OCI-M2 (cell line): ENCODE measurements around the gene ANKRD35.

ENCODE experiments used
- DNase-seq: peaks from one replicate; lab custom pipeline; 2025; ENCODE audit not compliant: unreplicated experiment; lab: John Stamatoyannopoulos, UW

The ANKRD35 gene

DNA sequence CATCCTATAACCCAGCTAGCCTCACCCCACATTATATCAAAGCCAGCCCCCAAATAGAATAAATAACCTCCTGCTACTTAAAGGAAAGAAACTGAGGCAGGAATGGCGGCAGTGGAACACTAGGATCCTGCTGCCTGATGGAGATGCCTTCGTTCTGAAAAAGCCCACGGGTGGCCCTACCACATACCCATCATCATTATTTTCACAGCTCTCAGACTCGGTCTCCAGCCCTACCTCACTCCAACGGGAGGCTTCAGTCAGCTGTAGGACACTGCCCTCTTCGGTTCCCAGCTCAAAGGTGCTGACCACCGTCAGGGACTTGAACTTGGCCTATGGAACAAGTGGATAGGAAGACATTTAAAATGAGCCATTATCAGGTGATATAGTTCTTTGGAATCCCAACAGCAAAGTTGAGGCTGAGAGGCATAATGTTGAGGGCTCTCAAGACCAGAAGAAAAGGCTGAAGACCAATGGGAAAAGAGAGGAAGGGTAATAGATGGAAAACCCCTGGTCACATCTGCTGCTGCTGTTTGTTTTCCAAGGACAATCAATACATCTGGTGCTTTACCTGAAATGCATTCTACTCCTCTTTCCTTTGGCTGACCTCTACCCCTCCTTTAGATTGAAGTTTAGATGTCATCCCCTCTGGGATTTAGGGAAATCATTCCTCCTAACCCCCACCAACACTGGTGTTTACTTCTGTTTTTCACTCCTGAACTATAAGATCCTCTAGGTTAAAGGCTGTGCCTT is 7.8 kb upstream of the ANKRD35 start:
- DNase-seq: no peak

DNA sequence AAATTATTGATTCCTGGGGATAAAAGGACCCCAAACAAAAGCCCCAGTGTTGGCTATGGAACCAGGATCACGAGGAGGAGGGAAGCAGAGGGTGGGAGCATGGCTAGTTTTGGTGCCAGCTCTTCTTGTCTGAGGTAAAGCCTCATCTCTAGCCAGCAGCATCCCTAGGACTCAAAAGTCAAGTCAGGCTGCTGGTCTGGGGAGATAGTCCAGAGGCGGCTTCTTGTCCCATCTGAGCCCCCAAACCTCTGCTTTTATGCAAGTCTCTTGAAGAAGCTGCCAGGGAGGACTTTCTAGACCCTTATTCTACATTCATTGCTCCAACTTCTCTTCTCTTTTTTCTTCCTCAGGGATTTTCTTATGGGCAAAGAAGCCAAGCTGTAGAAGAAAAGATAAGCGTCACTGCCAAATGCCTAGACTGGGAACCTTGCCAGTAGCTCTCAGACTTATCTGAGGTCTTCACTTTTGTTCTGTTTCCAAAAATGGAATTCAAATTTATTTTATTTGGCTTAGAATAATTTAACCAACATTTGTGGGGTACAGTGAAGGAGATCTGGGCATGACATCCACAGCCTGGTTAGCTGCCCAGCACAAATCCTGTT is 6.9 kb upstream of the ANKRD35 start:
- no peak for DNase-seq

DNA sequence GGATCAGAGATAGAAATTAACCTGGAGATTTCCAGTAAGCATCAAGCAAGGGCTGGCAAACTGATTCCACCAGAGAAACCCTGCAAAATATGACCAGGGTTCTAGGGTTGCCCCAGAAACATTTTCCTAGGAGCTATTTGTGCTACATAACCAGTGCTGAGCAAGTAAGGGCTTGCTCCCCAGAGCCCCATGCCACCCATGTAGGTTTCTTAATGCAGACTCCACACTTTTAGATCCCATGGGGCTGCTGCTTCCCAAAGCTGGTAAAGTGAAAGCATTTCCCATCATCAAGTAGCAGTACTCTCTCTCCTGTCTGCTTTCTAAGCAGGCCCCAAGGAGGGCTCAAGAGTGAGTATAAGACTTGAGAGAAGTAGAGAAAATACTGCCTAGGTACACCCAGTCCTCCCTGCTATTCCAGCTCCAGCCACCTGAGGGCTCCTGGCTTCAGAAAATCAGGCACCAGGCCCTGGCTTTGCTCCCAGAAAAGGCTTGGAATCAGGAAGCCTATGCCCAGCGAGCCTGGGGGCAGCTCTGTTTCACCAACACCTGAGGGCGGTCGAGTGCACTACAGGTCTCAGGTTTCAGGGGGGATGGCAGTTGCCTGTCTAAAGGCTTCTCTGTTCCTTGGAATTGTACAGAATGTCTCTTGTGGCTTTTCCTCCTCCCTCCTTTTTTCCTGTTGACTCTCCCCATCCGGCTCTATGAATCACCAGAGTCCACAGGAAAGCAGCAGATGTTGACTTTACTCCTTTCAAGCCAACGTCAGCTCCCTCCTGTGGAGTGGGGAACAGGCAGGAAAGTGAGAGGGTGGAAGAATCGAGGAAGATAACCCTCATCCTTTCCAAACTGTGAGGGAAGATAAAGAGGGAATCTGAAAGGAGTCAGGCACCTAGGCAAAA is 6.2 kb upstream of the ANKRD35 start:
- DNase-seq: peak; percentile 44

DNA sequence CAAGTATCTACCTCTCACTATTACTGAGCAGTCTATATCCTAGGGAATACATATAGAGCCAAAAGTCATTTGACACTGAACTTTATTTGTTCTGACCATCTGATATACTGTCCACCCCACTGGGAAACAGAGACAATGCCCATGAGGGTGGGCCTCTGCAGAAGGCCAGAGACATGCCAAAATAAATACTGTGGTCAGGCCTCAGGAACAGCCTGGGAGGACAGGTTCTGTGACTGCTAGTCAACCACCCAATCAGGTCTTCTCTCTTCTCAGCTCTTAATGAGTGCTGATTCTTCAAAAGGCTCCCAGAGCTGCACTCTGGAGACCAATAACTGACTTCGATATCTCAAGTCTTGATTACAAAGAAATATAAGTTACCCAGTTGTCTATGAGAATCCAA is 5.5 kb upstream of the ANKRD35 start:
- no peak for DNase-seq

DNA sequence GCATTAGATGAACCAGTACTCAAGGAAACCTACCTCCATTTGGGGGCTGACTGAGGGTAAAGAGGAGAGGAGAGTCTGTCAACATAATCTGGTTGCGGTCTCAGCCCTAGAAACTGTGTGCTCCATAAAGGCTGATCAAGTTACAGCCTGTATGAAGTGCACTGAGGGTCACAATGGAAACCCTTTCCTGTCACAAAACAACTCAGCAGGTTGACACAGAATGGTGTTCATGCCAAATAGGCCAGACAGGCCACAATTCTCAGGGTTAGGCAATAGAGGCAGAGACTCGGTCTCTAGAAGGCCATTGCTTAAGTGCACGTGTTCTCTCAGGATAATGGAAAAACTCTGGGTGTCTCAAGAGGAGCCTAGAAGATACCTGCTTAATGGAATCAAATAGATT is 4.1 kb upstream of the ANKRD35 start:
- DNase-seq: no peak

DNA sequence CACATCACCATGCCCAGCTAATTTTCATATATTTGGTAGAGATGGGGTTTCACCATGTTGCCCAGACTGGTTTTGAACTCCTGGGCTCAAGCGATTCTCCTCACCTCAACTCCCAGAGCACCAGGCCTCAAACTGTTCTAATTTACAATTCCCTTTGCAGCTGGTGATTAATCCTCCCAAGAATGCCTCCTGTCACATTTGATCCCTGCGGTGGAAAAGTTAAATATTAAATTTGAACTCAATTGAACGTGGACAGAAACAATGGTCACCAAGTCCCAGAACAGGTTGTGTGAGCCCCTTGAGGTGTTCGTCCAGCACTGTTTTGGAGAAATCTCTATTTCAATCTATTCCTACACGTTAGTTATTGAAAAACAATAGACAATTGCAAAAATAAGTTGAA is 2.0 kb upstream of the ANKRD35 start:
- DNase-seq: no peak

GRCh38 chr1:145886816-145887215 is 1.1 kb upstream of the ANKRD35 start:
- DNase-seq: no peak

DNA sequence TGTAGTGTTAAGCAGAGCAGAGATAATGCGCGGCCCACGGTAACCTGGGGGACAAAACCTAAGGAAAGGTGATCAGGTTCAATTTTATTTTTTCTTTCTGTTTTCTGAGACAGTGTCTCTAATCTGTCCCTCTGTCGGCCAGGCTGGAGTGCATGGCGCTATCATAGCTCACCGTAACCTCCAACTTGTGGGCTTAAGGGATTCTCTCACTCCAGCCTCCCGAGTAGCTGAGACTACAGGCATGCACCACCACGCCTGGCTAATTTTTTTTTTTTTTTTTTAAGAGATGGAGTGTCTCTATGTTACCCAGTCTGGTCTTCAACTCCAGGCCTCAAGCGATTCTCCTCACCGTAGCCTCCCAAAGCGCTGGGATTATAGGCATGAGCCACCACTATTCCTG is 724 bp upstream of the ANKRD35 start:
- no peak for DNase-seq

GRCh38 chr1:145884675-145885074 is 991 bp downstream of the ANKRD35 start:
- DNase-seq: no peak

DNA sequence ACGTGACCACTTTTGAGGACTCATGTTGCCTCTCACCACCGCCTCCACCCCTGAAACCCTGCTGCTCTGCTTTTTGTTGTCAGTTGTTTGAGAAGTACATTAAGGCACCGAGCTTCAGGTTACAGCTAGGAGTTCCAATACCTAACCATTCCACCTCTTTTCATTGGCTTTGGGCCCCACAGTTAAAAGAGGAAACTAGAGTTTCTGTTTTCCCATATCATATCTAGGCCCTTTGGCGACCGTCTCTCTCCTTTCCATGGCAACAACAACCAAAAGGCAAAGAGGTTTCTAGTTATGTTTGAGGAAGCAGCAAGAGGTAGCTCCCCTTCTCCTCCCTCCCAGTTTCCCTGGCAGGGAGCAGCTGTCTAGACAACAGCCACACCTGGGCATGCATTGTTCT is 5.9 kb downstream of the ANKRD35 start:
- no peak for DNase-seq

DNA sequence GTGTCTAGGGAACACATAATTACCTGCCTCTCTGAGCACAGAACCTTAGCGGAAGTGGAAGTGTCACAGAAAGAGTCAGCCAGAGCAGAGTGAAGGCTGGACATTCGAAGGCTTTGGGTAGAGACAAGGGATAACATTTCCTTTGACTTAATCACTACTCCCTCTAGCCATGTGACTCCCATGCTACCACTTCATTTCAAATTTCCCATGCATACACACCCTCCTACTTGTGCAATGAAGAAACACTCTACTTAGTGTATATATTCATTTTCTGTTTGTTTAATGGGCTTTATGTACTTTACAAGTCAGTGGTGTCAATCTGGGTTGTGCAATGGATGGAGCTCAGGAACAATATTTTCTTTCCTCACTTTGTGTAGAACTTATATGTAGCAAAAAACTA is 6.9 kb downstream of the ANKRD35 start:
- DNase-seq: no peak

DNA sequence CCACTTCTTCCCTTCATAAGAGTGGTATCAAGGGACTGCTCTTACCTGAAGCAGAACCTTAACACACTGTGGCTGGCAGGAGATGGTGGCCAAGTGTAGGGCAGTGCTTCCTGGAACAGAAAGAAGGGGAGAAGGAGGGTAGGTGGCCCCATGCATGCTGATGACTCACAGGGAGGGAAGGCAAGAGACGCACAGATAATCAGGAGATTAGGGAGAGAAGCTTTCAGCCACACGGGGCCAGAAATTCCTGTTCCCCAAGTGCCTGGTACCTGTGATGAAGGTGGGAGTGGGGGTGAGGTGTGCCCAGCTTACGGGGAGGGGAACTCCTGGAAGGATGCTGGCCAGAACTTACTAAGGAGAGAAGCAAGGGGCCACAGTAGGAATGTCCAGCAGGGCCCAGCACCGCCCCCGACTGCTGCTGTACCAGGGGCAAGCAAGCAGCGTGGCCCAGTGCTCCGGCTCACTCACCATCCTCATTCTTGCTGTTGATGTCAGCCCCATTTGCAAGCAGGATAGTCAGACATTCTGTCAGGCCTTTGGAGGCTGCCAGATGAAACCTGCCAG is 7.7 kb downstream of the ANKRD35 start:
- DNase-seq: no peak

DNA sequence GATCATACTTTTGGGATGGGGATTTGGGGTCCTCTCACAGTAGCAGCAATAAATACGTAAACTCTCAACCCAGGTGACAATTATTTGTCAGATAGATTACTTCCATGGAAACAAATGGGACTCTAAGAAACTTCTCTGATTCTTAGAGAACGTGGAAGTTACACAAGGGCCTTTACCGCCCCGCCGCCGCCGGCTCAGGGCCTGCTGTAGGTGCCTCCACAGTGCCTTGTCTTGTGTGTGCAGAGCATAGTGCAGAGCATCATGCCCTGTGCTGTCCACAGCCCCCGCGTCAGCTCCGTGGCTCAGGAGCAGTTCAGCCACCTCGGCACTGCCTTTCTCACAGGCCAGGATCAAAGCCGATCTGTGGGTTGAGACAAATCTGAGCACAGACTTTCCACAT is 11.0 kb downstream of the ANKRD35 start:
- DNase-seq: no peak

GRCh38 chr1:145871994-145872924 is 13.4 kb downstream of the ANKRD35 start:
- DNase-seq: no peak

GRCh38 chr1:145868232-145868631 is 17.4 kb downstream of the ANKRD35 start:
- DNase-seq: no peak

DNA sequence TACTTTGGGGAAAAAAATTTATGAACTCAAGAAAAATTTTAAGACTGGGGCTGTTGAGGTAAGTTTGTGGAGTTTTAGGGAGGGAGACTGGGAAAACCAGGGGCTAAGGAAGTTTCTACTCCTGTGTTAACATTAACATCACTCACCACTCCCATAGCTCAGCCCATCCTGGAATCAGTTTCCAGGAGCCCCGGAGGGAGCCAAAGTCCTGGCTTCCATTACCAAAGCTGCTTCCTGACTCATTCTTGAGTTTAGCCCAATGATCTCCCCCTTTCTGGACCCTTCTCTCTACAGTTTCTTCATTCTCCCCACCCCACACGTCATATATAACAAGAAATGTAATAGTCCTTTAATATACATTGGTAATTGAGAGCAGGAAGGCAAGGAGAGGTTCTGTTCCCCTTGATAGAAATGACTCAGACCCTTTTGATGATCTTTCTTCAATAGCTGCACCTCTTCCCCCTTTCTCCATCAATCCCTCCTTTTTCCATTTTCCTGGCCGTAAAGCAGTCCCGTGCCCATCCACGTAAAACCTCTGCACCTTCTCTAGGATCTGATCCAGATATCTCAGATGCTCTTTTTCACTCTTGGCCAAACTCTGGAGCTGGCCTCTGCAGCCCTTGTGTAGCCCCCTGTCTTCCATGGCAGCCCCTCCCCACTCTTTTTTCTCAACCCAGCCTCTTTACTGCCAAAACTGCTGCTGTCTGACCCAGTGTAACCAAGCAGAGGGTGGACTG is 22.2 kb downstream of the ANKRD35 start:
- DNase-seq: no peak

- peak; percentile 17 for DNase-seq
Observed at GRCh38 chr1:145859491-145860023, 26.1 kb downstream of the ANKRD35 start.

GRCh38 chr1:145858901-145859490 is 26.7 kb downstream of the ANKRD35 start, which contains the start of gene PIAS3:
Gene PIAS3, minus strand, starts transcription at chr1:145859081. Its CDS starts 91 bp downstream, at chr1:145858990.
- no peak for DNase-seq
